Mesenchymal stem cell (in vitro differentiated cells and primary cell): ENCODE data around the gene HDAC11.

ENCODE experiments used
- DNase-seq: peaks from one replicate; pipeline ENCODE4 v3.0.0-alpha.2; 2013
- H2AFZ ChIP-seq: one replicate; pipeline ENCODE4 v1.6.1; 2013; ENCODE audit warnings: low read depth, mild to moderate bottlenecking, control low read depth, inconsistent platforms, low read length, moderate library complexity
- H2AK5ac ChIP-seq: 2 replicates; pipeline ENCODE4 v1.6.1; 2013; ENCODE audit warnings: low read length, moderate library complexity, mild to moderate bottlenecking, inconsistent platforms; ENCODE audit not compliant: severe bottlenecking
- H2BK120ac ChIP-seq: one replicate; pipeline ENCODE4 v1.6.1; 2013; ENCODE audit warnings: low read depth, mild to moderate bottlenecking, inconsistent platforms, low read length, moderate library complexity
- H2BK12ac ChIP-seq, 2 experiments: one replicate each; pipeline ENCODE4 v1.6.1; 2013; ENCODE audit warnings: inconsistent platforms in 2 of 2, low read length in 2 of 2, mild to moderate bottlenecking in 2 of 2, moderate library complexity in 2 of 2, control low read depth in 1 of 2
- H2BK15ac ChIP-seq: one replicate; pipeline ENCODE4 v1.6.1; 2013; ENCODE audit warnings: mild to moderate bottlenecking, low read depth, inconsistent platforms; ENCODE audit not compliant: poor library complexity, severe bottlenecking
- H2BK5ac ChIP-seq: 2 replicates; pipeline ENCODE4 v1.6.1; 2013; ENCODE audit warnings: low read depth, mild to moderate bottlenecking, low read length, control low read depth, inconsistent platforms; ENCODE audit not compliant: poor library complexity, severe bottlenecking
- H3K14ac ChIP-seq, 2 experiments: one replicate each; pipeline ENCODE4 v1.6.1; 2013; ENCODE audit warnings: inconsistent platforms in 2 of 2, low read length in 2 of 2, control low read depth in 1 of 2, mild to moderate bottlenecking in 1 of 2, moderate library complexity in 1 of 2
- H3K18ac ChIP-seq, 2 experiments: one replicate each; pipeline ENCODE4 v1.6.1; 2013; ENCODE audit warnings: inconsistent platforms in 2 of 2, low read length in 2 of 2, control low read depth in 1 of 2, low read depth in 1 of 2, mild to moderate bottlenecking in 1 of 2
- H3K23ac ChIP-seq, 2 experiments: one replicate each; pipeline ENCODE4 v1.6.1; 2013; ENCODE audit warnings: inconsistent platforms in 2 of 2, low read length in 2 of 2, mild to moderate bottlenecking in 2 of 2, moderate library complexity in 2 of 2, control low read depth in 1 of 2
- H3K27ac ChIP-seq: 2 replicates; pipeline ENCODE4 v1.5.1; 2013; ENCODE audit warnings: mild to moderate bottlenecking, moderate library complexity, low read length, control low read depth, inconsistent platforms; ENCODE audit not compliant: poor library complexity, severe bottlenecking
- H3K27me3 ChIP-seq, 2 experiments: 2 replicates each; pipeline versions ENCODE4 v1.6.1 to v1.7.0; 2013; ENCODE audit warnings: low read length in 2 of 2, mild to moderate bottlenecking in 2 of 2, moderate library complexity in 2 of 2, control low read depth in 1 of 2, inconsistent platforms in 1 of 2; ENCODE audit not compliant: control insufficient read depth in 1 of 2, insufficient read depth in 1 of 2
- H3K36me3 ChIP-seq, 2 experiments: 2 replicates each; pipeline versions ENCODE4 v1.6.1 to v1.7.0; 2013; ENCODE audit warnings: low read length in 2 of 2, control low read depth in 1 of 2, inconsistent platforms in 1 of 2, low read depth in 1 of 2, mild to moderate bottlenecking in 1 of 2; ENCODE audit not compliant: insufficient read depth in 2 of 2, control insufficient read depth in 1 of 2
- H3K4ac ChIP-seq, 2 experiments: one replicate each; pipeline ENCODE4 v1.6.1; 2013; ENCODE audit warnings: inconsistent platforms in 2 of 2, low read length in 2 of 2, mild to moderate bottlenecking in 2 of 2, moderate library complexity in 2 of 2, control low read depth in 1 of 2, low read depth in 1 of 2
- H3K4me1 ChIP-seq: 2 replicates; pipeline ENCODE4 v1.6.1; 2013; ENCODE audit warnings: low read depth, low read length, control low read depth; ENCODE audit not compliant: control insufficient read depth, insufficient read depth
- H3K4me2 ChIP-seq: 2 replicates; pipeline ENCODE4 v1.6.1; 2013; ENCODE audit warnings: low read length, mild to moderate bottlenecking, inconsistent platforms; ENCODE audit not compliant: poor library complexity, severe bottlenecking
- H3K4me3 ChIP-seq, 2 experiments: 2 replicates each; pipeline versions ENCODE4 v1.5.1 to v1.7.0; 2013; ENCODE audit warnings: low read length in 2 of 2, mild to moderate bottlenecking in 2 of 2, control low read depth in 1 of 2, low read depth in 1 of 2; ENCODE audit not compliant: insufficient read depth in 1 of 2
- H3K79me1 ChIP-seq: replicated peaks from 2 replicates; pipeline ENCODE4 v1.6.1; 2013; ENCODE audit warnings: mild to moderate bottlenecking, control low read depth, low read length, inconsistent platforms; ENCODE audit not compliant: poor library complexity, severe bottlenecking
- H3K9ac ChIP-seq: 2 replicates; pipeline ENCODE4 v1.7.0; 2013; ENCODE audit warnings: mild to moderate bottlenecking, low read length, moderate library complexity
- H3K9me3 ChIP-seq: 2 replicates; pipeline ENCODE4 v1.7.0; 2013; ENCODE audit warnings: mild to moderate bottlenecking, low read length; ENCODE audit not compliant: control insufficient read depth
- H4K8ac ChIP-seq: one replicate; pipeline ENCODE4 v1.6.1; 2013; ENCODE audit warnings: inconsistent platforms, mild to moderate bottlenecking, low read length, moderate library complexity
- H4K91ac ChIP-seq: one replicate; pipeline ENCODE4 v1.6.1; 2013; ENCODE audit warnings: mild to moderate bottlenecking, low read length, inconsistent platforms
- WGBS: methylation state at CpG from one replicate; pipeline ENCODE4 v1.1.7; 2013; ENCODE audit warnings: mixed read lengths; 5-methylcytosine and 5-hydroxymethylcytosine counted together

Gene HDAC11

GRCh38 chr3:13460341-13460736, 19.8 kb upstream of the HDAC11 start:
- WGBS: 87% methylated on average over 7 of the region's 7 CpGs

GRCh38 chr3:13461169-13462124, 18.7 kb upstream of the HDAC11 start:
- no peak overlapping the region for H3K9ac ChIP-seq
- H3K27me3 ChIP-seq: peaks cover 49 to 53% of the 10 kb centered on the region in 2 experiments
- no peak overlapping the region for H4K8ac ChIP-seq
- H3K79me1 ChIP-seq: no peaks in the 10 kb centered on the region
- no peak overlapping the region for H3K4me2 ChIP-seq
- H3K4me3 ChIP-seq: no peak overlapping the region
- H3K18ac ChIP-seq: no peak overlapping the region
- H2BK15ac ChIP-seq: no peak overlapping the region
- no peak overlapping the region for H2BK120ac ChIP-seq
- no peaks in the 10 kb centered on the region for H3K4me1 ChIP-seq
- H2BK12ac ChIP-seq: no peak overlapping the region
- no peak overlapping the region for H3K14ac ChIP-seq
- H3K4ac ChIP-seq: no peak overlapping the region
- no peak overlapping the region for H3K27ac ChIP-seq
- 37% methylated on average over 12 of the region's 14 CpGs for WGBS
- H4K91ac ChIP-seq: no peak overlapping the region
- no peak overlapping the region for H2AK5ac ChIP-seq
- H3K23ac ChIP-seq: no peak overlapping the region
- no peaks in the 10 kb centered on the region for H3K36me3 ChIP-seq
- H2BK5ac ChIP-seq: no peak overlapping the region
- DNase-seq: peak; percentile 39
- no peak overlapping the region for H2AFZ ChIP-seq
- H3K9me3 ChIP-seq: no peaks in the 10 kb centered on the region

More at GRCh38 chr3:13460341-13460736, 19.8 kb upstream of the HDAC11 start:
- H2BK12ac ChIP-seq: no peak overlapping the region
- H3K79me1 ChIP-seq: no peaks in the 10 kb centered on the region
- H2AK5ac ChIP-seq: no peak overlapping the region
- no peak overlapping the region for H2BK120ac ChIP-seq
- no peak overlapping the region for H4K8ac ChIP-seq
- no peak overlapping the region for H3K4me3 ChIP-seq
- DNase-seq: no peak
- no peak overlapping the region for H2AFZ ChIP-seq
- no peak overlapping the region for H3K23ac ChIP-seq
- no peak overlapping the region for H3K27ac ChIP-seq
- no peak overlapping the region for H3K4ac ChIP-seq
- no peaks in the 10 kb centered on the region for H3K9me3 ChIP-seq
- H3K27me3 ChIP-seq: peaks cover 44 to 46% of the 10 kb centered on the region in 2 experiments
- H3K9ac ChIP-seq: no peak overlapping the region
- no peaks in the 10 kb centered on the region for H3K4me1 ChIP-seq
- no peak overlapping the region for H4K91ac ChIP-seq
- no peak overlapping the region for H3K14ac ChIP-seq
- no peak overlapping the region for H2BK15ac ChIP-seq
- no peak overlapping the region for H3K18ac ChIP-seq
- H2BK5ac ChIP-seq: no peak overlapping the region
- no peak overlapping the region for H3K4me2 ChIP-seq
- H3K36me3 ChIP-seq: no peaks in the 10 kb centered on the region

GRCh38 chr3:13462125-13462629, 17.9 kb upstream of the HDAC11 start:
- Histone ChIP-seq H3K9me3 (no peaks in the 10 kb centered on the region), H2BK15ac (no peak overlapping the region), H3K79me1 (no peaks in the 10 kb centered on the region), H3K4me1 (no peaks in the 10 kb centered on the region), H4K91ac (no peak overlapping the region), H3K23ac (no peak overlapping the region), H3K4me2 (no peak overlapping the region), H3K14ac (no peak overlapping the region), H2BK12ac (no peak overlapping the region), H3K27me3 (peaks cover 49 to 53% of the 10 kb centered on the region in 2 experiments), H2AFZ (no peak overlapping the region), H3K4ac (no peak overlapping the region), H3K4me3 (no peak overlapping the region), H3K9ac (no peak overlapping the region), H3K27ac (no peak overlapping the region), H2AK5ac (no peak overlapping the region), H3K18ac (no peak overlapping the region), H3K36me3 (no peaks in the 10 kb centered on the region), H2BK5ac (no peak overlapping the region), H2BK120ac (no peak overlapping the region), H4K8ac (no peak overlapping the region)
- no peak for DNase-seq
- 82% methylated on average over 8 of the region's 8 CpGs for WGBS

- H2AFZ ChIP-seq: no peak overlapping the region
- no peaks in the 10 kb centered on the region for H3K9me3 ChIP-seq
- H4K8ac ChIP-seq: no peak overlapping the region
- peaks cover 49 to 53% of the 10 kb centered on the region in 2 experiments for H3K27me3 ChIP-seq
- no peak overlapping the region for H4K91ac ChIP-seq
- no peak overlapping the region for H2BK120ac ChIP-seq
- DNase-seq: no peak
- H3K4me3 ChIP-seq: no peak overlapping the region
- H3K4ac ChIP-seq: no peak overlapping the region
- H2BK15ac ChIP-seq: no peak overlapping the region
- H2BK5ac ChIP-seq: no peak overlapping the region
- H3K14ac ChIP-seq: no peak overlapping the region
- no peak overlapping the region for H2BK12ac ChIP-seq
- H3K18ac ChIP-seq: no peak overlapping the region
- no peak overlapping the region for H3K23ac ChIP-seq
- no peak overlapping the region for H3K27ac ChIP-seq
- 83% methylated on average over 5 of the region's 5 CpGs for WGBS
- H3K79me1 ChIP-seq: no peaks in the 10 kb centered on the region
- H3K9ac ChIP-seq: no peak overlapping the region
- H3K36me3 ChIP-seq: no peaks in the 10 kb centered on the region
- no peak overlapping the region for H2AK5ac ChIP-seq
- no peaks in the 10 kb centered on the region for H3K4me1 ChIP-seq
- no peak overlapping the region for H3K4me2 ChIP-seq
Measured at GRCh38 chr3:13462822-13463221, 17.3 kb upstream of the HDAC11 start.
